Fibroblast of the aortic adventitia (primary cell): ENCODE measurements around the gene CCDC177. TPM values are rescaled to one million over a fixed set of nuclear protein-coding genes. Genes with fewer than 3 reads are reported as not detected.

Source experiments
- DNase-seq: peaks from one replicate; pipeline ENCODE4 v3.0.0-alpha.2; 2010; ENCODE audit warnings: low read depth
- H3K4me3 ChIP-seq: 2 replicates; pipeline ENCODE4 v1.5.1; 2011; ENCODE audit warnings: low read depth, mild to moderate bottlenecking, control low read depth, low read length, moderate library complexity
- CTCF ChIP-seq: IDR thresholded peaks from 2 replicates; pipeline ENCODE4 v1.5.1; 2011; ENCODE audit warnings: mild to moderate bottlenecking, low read length, control low read depth, inconsistent platforms; ENCODE audit not compliant: insufficient read depth
- total RNA-seq: library from RNA; depleted of rRNA; stranded (reverse); fragments of >200 nt; gene quantifications from 2 replicates; pipeline ENCODE4 v1.2.3, GENCODE V29; 2012; ENCODE audit warnings: low replicate concordance

Gene CCDC177
- total RNA-seq, 1 donor = not detected

- H3K4me3 ChIP-seq = no peak overlapping the region
- TF ChIP-seq CTCF = no peak
- DNase-seq = no peak
Observed at GRCh38 chr14:69522026-69522425, 52.6 kb downstream of the CCDC177 start.

Other genes with a start within 250 kb of the CCDC177 start
- gene ERH, start 176.6 kb downstream of the CCDC177 start, total RNA-seq = 51.0 and 110 TPM in 2 replicates
- 64.6 and 118 TPM in 2 replicates for gene SLC39A9, start 176.2 kb downstream of the CCDC177 start, total RNA-seq
- gene PLEKHD1, start 90.1 kb downstream of the CCDC177 start, total RNA-seq = 0.09 TPM in 1 of 2 replicates, not detected in the other
- gene SUSD6, start 36.7 kb upstream of the CCDC177 start, total RNA-seq = 8.0 and 14.3 TPM in 2 replicates
- gene SRSF5, start 192.3 kb upstream of the CCDC177 start, total RNA-seq = 101 and 618 TPM in 2 replicates
- not detected in 2 replicates for gene SLC10A1, start 222.4 kb upstream of the CCDC177 start, total RNA-seq